Calu3 (cell line): ENCODE results near the gene OSTF1. TPM values are rescaled to one million over a fixed set of nuclear protein-coding genes. Genes with fewer than 3 reads are reported as not detected.

Source experiments
- BruUV-seq: library from RNA; stranded (reverse); fragments of 400-500 nt; replicated peaks from 2 replicates; lab custom pipeline; 2021; lab: Mats Ljungman, UMichigan
- CTCF ChIA-PET: fragments of 300-600 bp; sonication (Branson Sonifier 250); formaldehyde crosslinking; loops from one replicate; lab custom pipeline; 2022; ENCODE audit warnings: antibody characterized with exemption; lab: Charles Lee
- DNase-seq: peaks from one replicate; pipeline ENCODE4 v3.0.0; 2022
- H3K27ac Mint-ChIP-seq: one replicate; pipeline ENCODE4 v1.8.0; 2022; ENCODE audit warnings: mixed read lengths; ENCODE audit not compliant: unreplicated experiment
- H3K27me3 Mint-ChIP-seq: one replicate; pipeline ENCODE4 v1.8.0; 2022; ENCODE audit warnings: mixed read lengths; ENCODE audit not compliant: unreplicated experiment
- H3K36me3 Mint-ChIP-seq: one replicate; pipeline ENCODE4 v1.8.0; 2022; ENCODE audit warnings: mild to moderate bottlenecking, moderate library complexity, mixed read lengths; ENCODE audit not compliant: insufficient read depth, unreplicated experiment
- H3K4me1 Mint-ChIP-seq: one replicate; pipeline ENCODE4 v1.8.0; 2022; ENCODE audit warnings: mild to moderate bottlenecking, low read depth, mixed read lengths; ENCODE audit not compliant: unreplicated experiment
- H3K4me3 Mint-ChIP-seq: one replicate; pipeline ENCODE4 v1.8.0; 2022; ENCODE audit warnings: mild to moderate bottlenecking, low read depth, moderate library complexity, mixed read lengths; ENCODE audit not compliant: unreplicated experiment
- H3K9me3 Mint-ChIP-seq: one replicate; pipeline ENCODE4 v1.8.0; 2022; ENCODE audit warnings: low read depth, mixed read lengths; ENCODE audit not compliant: unreplicated experiment
- intact Hi-C: fragments of 100-400 bp; cut with micrococcal nuclease; formaldehyde crosslinking; loops from one replicate; pipeline ENCODE4 v1.10.0; 2022; ENCODE audit not compliant: unreplicated experiment
- total RNA-seq: library from RNA; stranded (reverse); gene quantifications from 2 replicates; pipeline ENCODE4 v1.2.3, GENCODE V29; 2022
- TF ChIP-seq, protein P1 (sequence below): fragments of 200-600 bp; IDR thresholded peaks from one replicate; pipeline ENCODE4 v1.8.0; 2022; ENCODE audit warnings: antibody characterized with exemption; ENCODE audit not compliant: unreplicated experiment

The OSTF1 gene
- total RNA-seq, 1 experiment from 2014 or later, result 29.7 TPM

DNA sequence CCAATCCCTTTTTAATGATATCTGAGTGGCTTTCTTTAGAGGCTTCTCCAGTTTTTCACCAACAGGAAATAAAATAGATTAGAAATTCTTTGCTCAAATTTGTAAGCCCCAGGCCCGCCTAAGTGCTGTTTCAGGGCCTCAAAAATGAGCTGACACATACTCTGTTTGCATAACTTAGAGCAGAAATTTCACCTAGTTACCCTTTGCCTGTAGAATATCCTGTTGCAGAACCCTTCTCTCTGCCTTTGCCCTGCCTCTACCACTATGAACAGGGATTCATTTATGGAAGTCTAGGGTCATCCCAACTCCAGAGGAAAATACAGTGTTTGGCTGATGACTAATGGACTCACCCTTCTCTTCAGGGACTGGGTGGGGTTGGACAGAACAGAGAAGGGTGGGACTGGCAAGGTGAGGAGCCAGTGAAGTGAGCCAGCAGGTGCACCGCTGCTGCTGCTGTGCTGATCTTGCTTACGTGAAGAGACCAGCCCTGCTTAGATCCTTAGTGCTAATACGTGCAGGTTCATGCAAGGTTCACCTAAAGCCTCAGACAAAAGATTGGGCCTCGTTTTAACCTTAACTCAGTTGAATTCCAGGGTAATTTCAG, 22.8 kb downstream of the OSTF1 start:
- no peaks in the 10 kb centered on the region for H3K9me3 Mint-ChIP-seq
- CTCF ChIA-PET, result interaction anchor here (0.6 to 0.7 kb wide), 2 partner anchors 26 to 328 kb away, joined by 3 to 4 read pairs; no protein-coding TSS in a partner anchor
- no peaks in the 10 kb centered on the region for H3K27me3 Mint-ChIP-seq
- H3K27ac Mint-ChIP-seq, result peak overlapping the region; percentile 63
- H3K4me1 Mint-ChIP-seq, result peaks cover 16% of the 10 kb centered on the region
- H3K4me3 Mint-ChIP-seq, result no peak overlapping the region
- H3K36me3 Mint-ChIP-seq, result no peaks in the 10 kb centered on the region
- DNase-seq, result peak; percentile 56
- intact Hi-C loops, result no loop called here
- TF ChIP-seq, protein P1, sequence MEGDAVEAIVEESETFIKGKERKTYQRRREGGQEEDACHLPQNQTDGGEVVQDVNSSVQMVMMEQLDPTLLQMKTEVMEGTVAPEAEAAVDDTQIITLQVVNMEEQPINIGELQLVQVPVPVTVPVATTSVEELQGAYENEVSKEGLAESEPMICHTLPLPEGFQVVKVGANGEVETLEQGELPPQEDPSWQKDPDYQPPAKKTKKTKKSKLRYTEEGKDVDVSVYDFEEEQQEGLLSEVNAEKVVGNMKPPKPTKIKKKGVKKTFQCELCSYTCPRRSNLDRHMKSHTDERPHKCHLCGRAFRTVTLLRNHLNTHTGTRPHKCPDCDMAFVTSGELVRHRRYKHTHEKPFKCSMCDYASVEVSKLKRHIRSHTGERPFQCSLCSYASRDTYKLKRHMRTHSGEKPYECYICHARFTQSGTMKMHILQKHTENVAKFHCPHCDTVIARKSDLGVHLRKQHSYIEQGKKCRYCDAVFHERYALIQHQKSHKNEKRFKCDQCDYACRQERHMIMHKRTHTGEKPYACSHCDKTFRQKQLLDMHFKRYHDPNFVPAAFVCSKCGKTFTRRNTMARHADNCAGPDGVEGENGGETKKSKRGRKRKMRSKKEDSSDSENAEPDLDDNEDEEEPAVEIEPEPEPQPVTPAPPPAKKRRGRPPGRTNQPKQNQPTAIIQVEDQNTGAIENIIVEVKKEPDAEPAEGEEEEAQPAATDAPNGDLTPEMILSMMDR, result no peak
- no TSS peak for BruUV-seq

DNA sequence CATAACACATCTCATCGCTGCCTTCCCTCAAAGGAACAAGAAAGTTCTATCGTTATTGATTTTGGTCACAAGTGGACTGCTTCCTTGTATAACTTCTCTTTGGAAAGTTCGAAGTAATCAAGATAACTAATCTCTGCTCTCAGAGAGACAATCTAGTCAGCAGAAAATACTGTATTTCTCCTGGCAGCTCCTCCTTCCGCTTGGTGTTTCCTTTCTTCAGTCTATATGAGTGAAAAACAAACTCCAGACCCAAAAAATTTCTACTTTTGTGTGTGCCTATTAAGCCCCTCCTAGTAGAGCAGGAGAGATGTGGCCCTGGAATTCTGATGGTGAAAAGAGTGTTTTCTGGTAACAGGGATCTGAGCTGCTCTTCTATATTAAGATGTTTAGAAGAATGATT, 24.5 kb downstream of the OSTF1 start:
- TF ChIP-seq, protein P1, result no peak
- Mint-ChIP-seq H3K27ac (no peak overlapping the region), H3K4me1 (peaks cover 16% of the 10 kb centered on the region), H3K27me3 (no peaks in the 10 kb centered on the region), H3K4me3 (no peak overlapping the region), H3K9me3 (no peaks in the 10 kb centered on the region), H3K36me3 (no peaks in the 10 kb centered on the region)
- no peak for DNase-seq
- CTCF ChIA-PET, result no interaction called here
- no TSS peak for BruUV-seq
- intact Hi-C loops, result no loop called here

DNA sequence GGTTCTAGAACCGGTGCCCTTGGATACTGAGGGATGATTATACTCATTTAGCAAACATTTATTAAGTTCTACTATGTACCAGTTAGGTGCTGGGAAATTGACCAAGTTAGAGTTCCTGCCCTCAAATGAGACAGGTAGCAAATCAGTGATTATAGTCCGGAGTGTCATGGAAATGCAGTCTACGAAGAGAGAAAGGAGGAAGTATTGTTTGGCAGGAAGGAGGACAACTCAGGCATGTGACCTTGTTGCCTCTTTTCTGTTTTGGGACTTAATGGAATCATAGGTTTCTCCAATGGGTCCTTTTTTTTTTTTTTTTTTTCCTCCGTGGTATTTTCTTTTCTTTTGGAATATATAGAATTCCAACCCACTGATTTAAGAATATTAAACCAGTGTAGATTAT, 28.0 kb downstream of the OSTF1 start:
- BruUV-seq, result no TSS peak
- CTCF ChIA-PET, result no interaction called here
- no peaks in the 10 kb centered on the region for H3K27me3 Mint-ChIP-seq
- no peak overlapping the region for H3K4me3 Mint-ChIP-seq
- H3K9me3 Mint-ChIP-seq, result peaks cover 6% of the 10 kb centered on the region
- TF ChIP-seq, protein P1, result no peak
- DNase-seq, result no peak
- peaks cover 9% of the 10 kb centered on the region for H3K4me1 Mint-ChIP-seq
- intact Hi-C loops, result no loop called here
- H3K27ac Mint-ChIP-seq, result no peak overlapping the region
- no peaks in the 10 kb centered on the region for H3K36me3 Mint-ChIP-seq

DNA sequence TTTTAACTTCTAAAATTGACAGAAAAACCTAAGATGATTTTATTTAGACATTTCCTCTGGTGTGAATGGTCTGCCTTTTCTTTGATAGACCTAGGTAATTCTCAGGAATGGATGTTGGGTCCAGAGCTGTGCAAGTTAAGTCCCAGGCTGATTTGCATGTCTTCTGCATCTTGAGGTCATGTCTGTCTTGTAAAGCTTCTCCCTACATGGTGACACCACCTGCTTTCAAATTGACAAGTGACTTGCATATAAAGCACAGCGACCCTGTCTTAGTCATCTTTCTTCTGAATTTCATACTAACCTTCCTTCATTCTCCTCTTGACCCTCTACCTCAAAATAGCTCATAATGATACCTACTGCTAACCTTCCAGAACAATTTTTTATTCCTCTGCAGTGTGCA, 29.2 kb downstream of the OSTF1 start:
- H3K36me3 Mint-ChIP-seq, result no peaks in the 10 kb centered on the region
- CTCF ChIA-PET, result no interaction called here

More for the DNA sequence above, 29.2 kb downstream of the OSTF1 start:
- Mint-ChIP-seq H3K27ac (no peak overlapping the region), H3K4me3 (no peak overlapping the region), H3K27me3 (no peaks in the 10 kb centered on the region), H3K9me3 (peaks cover 6% of the 10 kb centered on the region), H3K4me1 (peaks cover 7% of the 10 kb centered on the region)
- DNase-seq, result no peak
- no TSS peak for BruUV-seq
- TF ChIP-seq, protein P1, result no peak
- intact Hi-C loops, result no loop called here
